ENCODE data around the gene PHACTR3.

The PHACTR3 gene

GRCh38 chr20:59574308-59574707 lies 30.0 kb upstream of the PHACTR3 start:
- H3K27me3 ChIP-seq (ENCODE audit: control insufficient read depth in 1 of 2, insufficient read depth in 2 of 2, low read length in 2 of 2) = peaks cover 29 to 36% of the 10 kb centered on the region in 2 donors
- H3K9me3 ChIP-seq (ENCODE audit: control insufficient read depth in 1 of 2, low read length in 2 of 2) = no peaks in the 10 kb centered on the region
- no peak overlapping the region for H3K27ac ChIP-seq (ENCODE audit: low read depth, low read length)
- no peaks in the 10 kb centered on the region for H3K36me3 ChIP-seq (ENCODE audit: control insufficient read depth in 1 of 2, insufficient read depth in 2 of 2, low read length in 2 of 2)
- H3K4me1 ChIP-seq (ENCODE audit: control insufficient read depth in 1 of 2, insufficient read depth in 2 of 2, low read length in 2 of 2) = peaks cover 0 to 4% of the 10 kb centered on the region in 2 donors
- H3K9ac ChIP-seq (ENCODE audit: low read depth in 1 of 2, low read length in 2 of 2) = no peak overlapping the region
- no peak overlapping the region for H3K4me3 ChIP-seq (ENCODE audit: low read depth in 1 of 2, low read length in 2 of 2)

GRCh38 chr20:59575216-59575615 lies 29.1 kb upstream of the PHACTR3 start:
- H3K9ac ChIP-seq (ENCODE audit: low read depth in 1 of 2, low read length in 2 of 2) = no peak overlapping the region
- peaks cover 34 to 38% of the 10 kb centered on the region in 2 donors for H3K27me3 ChIP-seq (ENCODE audit: control insufficient read depth in 1 of 2, insufficient read depth in 2 of 2, low read length in 2 of 2)
- peaks cover 0 to 4% of the 10 kb centered on the region in 2 donors for H3K4me1 ChIP-seq (ENCODE audit: control insufficient read depth in 1 of 2, insufficient read depth in 2 of 2, low read length in 2 of 2)
- H3K27ac ChIP-seq (ENCODE audit: low read depth, low read length) = no peak overlapping the region
- no peaks in the 10 kb centered on the region for H3K9me3 ChIP-seq (ENCODE audit: control insufficient read depth in 1 of 2, low read length in 2 of 2)
- no peak overlapping the region for H3K4me3 ChIP-seq (ENCODE audit: low read depth in 1 of 2, low read length in 2 of 2)
- no peaks in the 10 kb centered on the region for H3K36me3 ChIP-seq (ENCODE audit: control insufficient read depth in 1 of 2, insufficient read depth in 2 of 2, low read length in 2 of 2)

DNA sequence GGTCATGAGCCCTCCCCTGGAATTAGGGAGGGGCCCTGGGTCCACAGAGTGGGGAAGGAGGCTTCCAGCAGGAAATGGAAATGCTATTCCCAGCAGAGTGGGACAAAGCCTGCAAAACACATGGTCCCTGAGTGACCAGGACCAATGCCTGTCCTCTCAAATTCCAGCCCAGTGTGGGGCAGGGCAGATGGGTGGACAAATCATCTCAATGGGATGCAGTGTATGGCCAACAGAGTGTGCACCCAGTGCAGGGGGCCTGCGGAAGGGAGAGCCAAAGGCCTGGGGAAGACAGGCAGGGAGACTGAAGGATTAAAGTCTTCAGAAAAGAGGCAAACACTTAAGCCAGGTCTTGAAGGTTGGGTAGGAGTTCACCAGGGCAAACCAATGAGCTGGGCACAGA lies 28.7 kb upstream of the PHACTR3 start:
- H3K9ac ChIP-seq (ENCODE audit: low read depth in 1 of 2, low read length in 2 of 2) = no peak overlapping the region
- H3K9me3 ChIP-seq (ENCODE audit: control insufficient read depth in 1 of 2, low read length in 2 of 2) = no peaks in the 10 kb centered on the region
- H3K36me3 ChIP-seq (ENCODE audit: control insufficient read depth in 1 of 2, insufficient read depth in 2 of 2, low read length in 2 of 2) = no peaks in the 10 kb centered on the region
- peaks cover 0 to 4% of the 10 kb centered on the region in 2 donors for H3K4me1 ChIP-seq (ENCODE audit: control insufficient read depth in 1 of 2, insufficient read depth in 2 of 2, low read length in 2 of 2)
- no peak overlapping the region for H3K27ac ChIP-seq (ENCODE audit: low read depth, low read length)
- H3K27me3 ChIP-seq (ENCODE audit: control insufficient read depth in 1 of 2, insufficient read depth in 2 of 2, low read length in 2 of 2) = peaks cover 34 to 38% of the 10 kb centered on the region in 2 donors
- no peak overlapping the region for H3K4me3 ChIP-seq (ENCODE audit: low read depth in 1 of 2, low read length in 2 of 2)

DNA sequence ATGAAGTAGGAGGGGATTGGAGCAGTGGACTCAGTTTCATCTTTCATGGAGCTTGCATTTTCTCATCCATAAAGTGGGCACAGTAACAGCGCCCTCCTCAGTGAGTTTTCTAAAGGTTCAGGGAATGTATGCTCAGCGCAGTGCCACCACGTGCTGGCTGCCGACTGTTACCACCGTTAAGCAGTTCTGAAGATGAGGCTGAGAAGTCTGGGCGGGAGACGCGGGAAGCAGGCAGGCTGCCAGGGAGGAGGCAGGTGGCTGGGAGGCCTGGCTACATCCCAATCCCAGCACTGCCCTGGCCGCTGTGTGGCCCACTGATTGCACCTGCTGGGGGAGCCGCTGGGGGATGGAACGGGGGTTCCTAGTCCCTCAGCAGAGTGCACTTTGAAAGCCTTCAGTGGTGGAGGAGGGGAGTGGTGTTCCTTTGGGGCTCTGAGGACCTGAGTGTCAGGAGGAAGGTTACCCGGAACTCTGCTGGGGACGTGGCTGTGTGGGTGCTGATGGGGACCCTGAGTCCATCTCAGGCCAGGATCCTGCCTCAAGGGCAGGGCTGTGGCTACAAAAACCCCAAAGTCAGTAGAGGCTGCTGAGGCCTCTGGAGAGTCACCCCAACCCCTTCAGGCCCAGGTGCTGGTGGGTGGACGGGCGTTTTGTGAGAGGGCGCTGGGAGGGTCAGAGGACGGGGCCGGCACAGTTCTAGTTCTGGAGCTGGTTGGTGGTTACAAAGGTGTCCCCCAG lies 28.0 kb upstream of the PHACTR3 start:
- Histone ChIP-seq H3K27me3 (ENCODE audit: control insufficient read depth in 1 of 2, insufficient read depth in 2 of 2, low read length in 2 of 2) (peaks cover 34 to 38% of the 10 kb centered on the region in 2 donors), H3K9ac (ENCODE audit: low read depth in 1 of 2, low read length in 2 of 2) (no peak overlapping the region), H3K36me3 (ENCODE audit: control insufficient read depth in 1 of 2, insufficient read depth in 2 of 2, low read length in 2 of 2) (no peaks in the 10 kb centered on the region), H3K4me3 (ENCODE audit: low read depth in 1 of 2, low read length in 2 of 2) (no peak overlapping the region), H3K9me3 (ENCODE audit: control insufficient read depth in 1 of 2, low read length in 2 of 2) (no peaks in the 10 kb centered on the region), H3K27ac (ENCODE audit: low read depth, low read length) (no peak overlapping the region), H3K4me1 (ENCODE audit: control insufficient read depth in 1 of 2, insufficient read depth in 2 of 2, low read length in 2 of 2) (peaks cover 0 to 4% of the 10 kb centered on the region in 2 donors)

DNA sequence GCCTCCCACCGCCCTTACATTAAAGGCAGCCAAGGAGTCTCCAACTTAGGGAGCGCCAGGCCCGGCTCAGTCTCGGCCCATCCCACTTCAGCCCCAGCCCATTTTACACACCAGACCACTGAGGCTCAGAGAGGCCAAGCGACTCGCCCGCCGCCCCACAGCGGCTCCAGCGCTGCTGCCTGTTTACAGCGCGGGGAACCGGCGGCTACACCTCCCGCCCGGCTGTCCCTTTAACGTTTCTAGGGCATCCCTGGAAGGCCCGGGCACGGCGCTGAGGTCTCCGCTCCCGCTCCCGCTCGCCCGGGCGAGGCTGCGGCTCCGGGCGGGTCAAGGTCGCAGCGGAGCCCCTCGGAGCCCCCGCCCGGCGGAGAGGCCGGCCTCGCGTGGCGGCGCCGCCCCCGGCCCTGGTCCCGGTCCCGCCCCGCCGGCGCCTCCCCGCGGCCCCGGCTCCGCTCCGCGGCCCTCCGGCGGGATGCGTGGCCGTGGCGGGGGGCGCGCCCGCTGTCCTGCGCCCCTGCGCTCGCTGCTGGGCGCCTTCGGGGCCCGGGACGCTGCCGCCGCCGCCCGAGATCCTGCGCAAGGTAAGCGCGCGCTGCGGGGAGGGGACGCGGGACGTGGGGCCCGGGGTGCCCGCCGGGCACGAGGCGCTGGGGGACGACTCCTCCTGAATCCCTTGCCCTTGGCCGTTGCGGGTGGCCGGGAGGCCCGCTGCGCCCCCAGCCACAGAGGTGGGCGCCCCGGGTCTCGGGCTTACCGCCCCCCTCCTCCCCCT lies 27.1 kb upstream of the PHACTR3 start:
- Histone ChIP-seq H3K27ac (ENCODE audit: low read depth, low read length) (no peak overlapping the region), H3K36me3 (ENCODE audit: control insufficient read depth in 1 of 2, insufficient read depth in 2 of 2, low read length in 2 of 2) (no peaks in the 10 kb centered on the region), H3K4me1 (ENCODE audit: control insufficient read depth in 1 of 2, insufficient read depth in 2 of 2, low read length in 2 of 2) (no peaks in the 10 kb centered on the region), H3K27me3 (ENCODE audit: control insufficient read depth in 1 of 2, insufficient read depth in 2 of 2, low read length in 2 of 2) (peaks cover 34 to 38% of the 10 kb centered on the region in 2 donors), H3K9ac (ENCODE audit: low read depth in 1 of 2, low read length in 2 of 2) (no peak overlapping the region), H3K9me3 (ENCODE audit: control insufficient read depth in 1 of 2, low read length in 2 of 2) (no peaks in the 10 kb centered on the region), H3K4me3 (ENCODE audit: low read depth in 1 of 2, low read length in 2 of 2) (no peak overlapping the region)

DNA sequence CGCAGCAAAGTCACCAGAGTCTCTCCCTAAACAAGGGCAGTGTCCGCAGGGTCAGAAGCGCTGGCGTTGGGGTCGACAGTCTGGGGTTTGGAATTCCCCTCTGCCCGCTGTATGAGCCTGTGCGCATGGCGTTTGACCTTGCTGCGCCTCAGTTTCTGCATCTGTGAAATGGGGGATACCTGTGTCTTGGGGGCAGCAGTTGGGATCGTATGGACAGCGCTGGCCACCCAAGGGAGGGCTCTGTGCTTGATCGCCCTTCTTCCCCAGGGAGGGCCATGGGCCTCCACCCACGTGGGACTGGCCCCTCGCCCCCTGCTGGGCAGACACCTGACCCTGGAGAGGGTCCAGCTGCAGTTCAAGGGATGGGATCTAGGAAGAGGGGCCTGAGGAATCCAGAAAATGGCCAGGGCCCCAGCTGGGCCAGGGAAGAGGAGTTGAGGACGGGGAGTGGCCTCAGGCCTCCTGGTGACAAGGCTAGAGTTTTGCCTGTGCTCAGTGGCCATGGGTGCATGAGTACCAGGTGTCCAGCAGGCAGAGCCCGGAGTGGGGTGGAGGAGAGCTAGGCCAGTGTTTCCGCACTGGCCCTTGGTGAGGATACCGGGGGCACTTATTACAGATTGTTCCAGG lies 26.4 kb upstream of the PHACTR3 start:
- Histone ChIP-seq H3K9ac (ENCODE audit: low read depth in 1 of 2, low read length in 2 of 2) (no peak overlapping the region), H3K36me3 (ENCODE audit: control insufficient read depth in 1 of 2, insufficient read depth in 2 of 2, low read length in 2 of 2) (no peaks in the 10 kb centered on the region), H3K27me3 (ENCODE audit: control insufficient read depth in 1 of 2, insufficient read depth in 2 of 2, low read length in 2 of 2) (peaks cover 34 to 38% of the 10 kb centered on the region in 2 donors), H3K9me3 (ENCODE audit: control insufficient read depth in 1 of 2, low read length in 2 of 2) (no peaks in the 10 kb centered on the region), H3K4me1 (ENCODE audit: control insufficient read depth in 1 of 2, insufficient read depth in 2 of 2, low read length in 2 of 2) (peaks cover 0 to under 1% of the 10 kb centered on the region in 2 donors), H3K27ac (ENCODE audit: low read depth, low read length) (no peak overlapping the region), H3K4me3 (ENCODE audit: low read depth in 1 of 2, low read length in 2 of 2) (no peak overlapping the region)

DNA sequence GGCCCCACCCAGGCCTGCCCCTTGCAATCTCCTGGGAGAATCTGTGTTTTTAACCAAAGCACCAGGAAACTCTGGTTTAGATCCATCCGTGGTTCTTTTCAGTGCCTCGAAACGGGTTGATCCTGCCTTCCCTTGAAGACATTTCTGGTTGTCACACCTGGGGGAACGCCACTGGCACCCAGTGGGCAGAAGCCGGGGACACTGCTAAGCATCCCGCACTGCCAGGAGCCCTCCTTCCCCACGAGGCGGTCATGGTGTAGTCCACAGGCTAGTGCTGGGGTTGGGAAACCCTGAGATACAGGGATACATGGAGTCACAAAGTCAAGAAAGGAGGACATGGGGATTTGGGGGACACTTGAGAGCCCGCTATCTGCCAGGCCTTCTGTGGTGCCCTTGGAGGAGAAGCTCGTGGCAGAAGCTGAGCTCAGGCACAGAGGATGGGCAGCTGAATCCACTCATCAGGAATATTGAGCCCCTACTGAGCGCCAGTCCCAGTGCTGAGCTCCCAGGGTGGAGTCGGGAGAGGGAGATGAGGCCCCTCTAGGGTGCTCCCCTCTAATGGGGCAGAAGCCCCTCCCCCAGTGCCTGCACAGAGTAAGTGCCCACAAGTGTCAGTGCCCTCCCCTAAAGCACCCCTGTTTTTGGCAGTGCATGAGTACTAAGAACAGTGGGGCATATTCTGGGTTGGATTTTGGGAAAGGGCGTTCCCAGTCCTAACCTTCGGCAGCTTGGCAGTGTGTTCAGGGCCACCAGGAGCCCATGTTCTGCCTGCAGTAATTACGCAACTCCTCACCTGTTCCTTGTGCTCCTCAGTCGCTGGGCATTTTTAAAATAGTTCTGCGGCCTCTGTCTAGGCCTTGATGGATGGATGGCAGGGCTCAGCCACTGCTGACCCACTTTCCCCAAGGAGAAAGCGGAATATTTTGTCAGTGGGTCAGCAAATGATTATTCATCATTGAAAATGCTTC lies 25.6 kb upstream of the PHACTR3 start:
- no peaks in the 10 kb centered on the region for H3K36me3 ChIP-seq (ENCODE audit: control insufficient read depth in 1 of 2, insufficient read depth in 2 of 2, low read length in 2 of 2)
- no peak overlapping the region for H3K27ac ChIP-seq (ENCODE audit: low read depth, low read length)
- peaks cover 0 to 3% of the 10 kb centered on the region in 2 donors for H3K4me1 ChIP-seq (ENCODE audit: control insufficient read depth in 1 of 2, insufficient read depth in 2 of 2, low read length in 2 of 2)
- no peak overlapping the region for H3K9ac ChIP-seq (ENCODE audit: low read depth in 1 of 2, low read length in 2 of 2)
- H3K27me3 ChIP-seq (ENCODE audit: control insufficient read depth in 1 of 2, insufficient read depth in 2 of 2, low read length in 2 of 2) = peaks cover 34 to 38% of the 10 kb centered on the region in 2 donors
- H3K9me3 ChIP-seq (ENCODE audit: control insufficient read depth in 1 of 2, low read length in 2 of 2) = no peaks in the 10 kb centered on the region
- H3K4me3 ChIP-seq (ENCODE audit: low read depth in 1 of 2, low read length in 2 of 2) = no peak overlapping the region

DNA sequence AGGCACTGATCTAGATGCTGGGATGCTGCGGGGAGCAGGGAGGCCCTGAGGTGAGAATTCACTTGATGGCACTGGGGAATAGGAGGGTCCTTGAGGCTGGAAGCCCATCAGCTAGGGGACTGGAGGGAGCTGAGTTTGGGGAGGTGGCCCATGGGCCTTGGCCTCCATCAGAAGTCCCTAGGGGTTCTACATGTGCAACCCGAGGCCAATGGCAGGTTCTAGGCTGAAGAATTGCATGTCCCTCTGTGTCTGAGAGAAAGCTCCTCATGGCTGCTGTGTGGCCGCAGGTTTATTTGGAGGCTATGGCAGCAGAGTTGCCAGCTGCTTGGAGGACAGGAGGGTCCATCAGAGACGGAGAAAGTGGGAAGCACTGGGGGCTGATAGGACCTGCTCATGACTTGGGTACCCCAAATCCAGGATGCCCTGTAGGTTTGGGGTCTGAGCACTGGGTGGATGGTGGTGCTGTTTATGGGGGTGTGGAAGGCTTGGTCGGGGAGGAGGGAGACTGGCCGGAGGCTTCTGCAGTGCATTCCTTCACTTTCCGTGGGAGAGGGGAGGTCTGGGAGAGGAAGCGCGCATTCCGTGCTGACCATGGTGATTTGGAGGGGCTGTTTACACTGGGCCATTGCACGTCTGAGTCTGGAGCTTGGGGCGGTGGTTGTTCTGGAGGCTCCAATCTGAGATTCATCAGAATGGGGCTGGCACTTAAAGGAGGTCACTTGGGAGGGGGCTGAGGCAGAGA lies 24.8 kb upstream of the PHACTR3 start:
- Histone ChIP-seq H3K4me1 (ENCODE audit: control insufficient read depth in 1 of 2, insufficient read depth in 2 of 2, low read length in 2 of 2) (peaks cover 0 to 3% of the 10 kb centered on the region in 2 donors), H3K27me3 (ENCODE audit: control insufficient read depth in 1 of 2, insufficient read depth in 2 of 2, low read length in 2 of 2) (peaks cover 32 to 38% of the 10 kb centered on the region in 2 donors), H3K4me3 (ENCODE audit: low read depth in 1 of 2, low read length in 2 of 2) (no peak overlapping the region), H3K9me3 (ENCODE audit: control insufficient read depth in 1 of 2, low read length in 2 of 2) (no peaks in the 10 kb centered on the region), H3K9ac (ENCODE audit: low read depth in 1 of 2, low read length in 2 of 2) (no peak overlapping the region), H3K36me3 (ENCODE audit: control insufficient read depth in 1 of 2, insufficient read depth in 2 of 2, low read length in 2 of 2) (no peaks in the 10 kb centered on the region), H3K27ac (ENCODE audit: low read depth, low read length) (no peak overlapping the region)
